PFSK-1 (cell line): ENCODE data around the gene DUSP18.

ENCODE experiments used
- POLR2AphosphoS5 ChIP-seq: IDR thresholded peaks from 2 replicates; pipeline ENCODE4 v1.6.1; 2012; ENCODE audit warnings: low read depth, mild to moderate bottlenecking, control low read depth, low read length, moderate library complexity
- REST ChIP-seq, 2 experiments: IDR thresholded peaks; 2 replicates each; pipeline versions ENCODE4 v1.6.1 to v1.8.0; 2011 to 2012; ENCODE audit warnings: low read depth in 2 of 2, low read length in 2 of 2, control low read depth in 1 of 2, inconsistent platforms in 1 of 2, mild to moderate bottlenecking in 1 of 2, moderate library complexity in 1 of 2; ENCODE audit not compliant: insufficient read depth in 1 of 2
- SIN3A ChIP-seq: IDR thresholded peaks from 2 replicates; pipeline ENCODE4 v1.6.1; 2012; ENCODE audit warnings: mild to moderate bottlenecking, low read length, moderate library complexity, borderline replicate concordance; ENCODE audit not compliant: insufficient read depth
- TAF1 ChIP-seq: IDR thresholded peaks from 2 replicates; pipeline ENCODE4 v1.6.1; 2012; ENCODE audit warnings: low read length, control low read depth, borderline replicate concordance; ENCODE audit not compliant: insufficient read depth

GRCh38 chr22:30667494-30668385 lies at the start of gene DUSP18:
- TF ChIP-seq POLR2AphosphoS5 (peak; percentile 55; the same call in 1 of the 2 replicates), TAF1 (no peak), SIN3A (no peak), REST (IDR thresholded peaks at IDR 0.05; ENCODE audit: insufficient read depth in 1 of 2, low read depth in 2 of 2, low read length in 2 of 2) (no peak)
